B cell (primary cell): ENCODE measurements around the gene IL4R. TPM values are rescaled to one million over a fixed set of nuclear protein-coding genes. Genes with fewer than 3 reads are reported as not detected.
A peak's percentile ranks its signal among the peaks of the same experiment; 100 is the strongest.

Experiments
- ATAC-seq: fragments of 200-7000 bp; cut with Tn5 transposase; one replicate; pipeline ENCODE4 v1.10.0; 2021; ENCODE audit warnings: low read depth, mild to moderate bottlenecking, moderate number of reproducible peaks, moderate library complexity
- CTCF ChIA-PET: fragments of 350-600 bp; sonication (Branson Sonifier 250); formaldehyde crosslinking; loops from one replicate; lab custom pipeline; 2021; ENCODE audit warnings: antibody characterized with exemption, inconsistent platforms; lab: Charles Lee
- POLR2A ChIA-PET: fragments of 350-600 bp; sonication (Branson Sonifier 250); formaldehyde crosslinking; loops from one replicate; lab custom pipeline; 2021; ENCODE audit warnings: antibody characterized with exemption; lab: Charles Lee
- DNase-seq: peaks from one replicate; pipeline ENCODE4 v3.0.0; 2013
- H2AFZ ChIP-seq: 2 replicates; pipeline ENCODE4 v1.6.1; 2012; ENCODE audit warnings: mild to moderate bottlenecking, low read depth, low read length; ENCODE audit not compliant: insufficient read depth, poor library complexity, severe bottlenecking
- H3K27ac ChIP-seq, 2 donors: 1 replicate in 1 of 2; 2 replicates in 1 of 2; pipeline ENCODE4 v1.5.1; 2012 to 2013; ENCODE audit warnings: low read length in 2 of 2, mild to moderate bottlenecking in 2 of 2, moderate library complexity in 1 of 2
- H3K27me3 ChIP-seq, 4 experiments: fragments of 200-600 bp in 1 of 4; sonication (generic) in 1 of 4; replicated peaks in 1 of 4; 1 replicate in 2 of 4; 2 replicates in 2 of 4; pipeline versions ENCODE4 v1.6.1 to v1.7.0; 2013 to 2016; ENCODE audit warnings: low read length in 3 of 4, mild to moderate bottlenecking in 2 of 4, mixed read lengths in 1 of 4, moderate library complexity in 1 of 4; ENCODE audit not compliant: insufficient read depth in 4 of 4, control insufficient read depth in 3 of 4; ENCODE audit errors: control extremely low read depth in 1 of 4
- H3K36me3 ChIP-seq, 2 experiments: replicated peaks in 1 of 2; 1 replicate in 1 of 2; 2 replicates in 1 of 2; pipeline versions ENCODE4 v1.6.1 to v1.7.1; 2013; ENCODE audit warnings: low read length in 1 of 2; ENCODE audit not compliant: insufficient read depth in 2 of 2, control insufficient read depth in 1 of 2; ENCODE audit errors: control extremely low read depth in 1 of 2, extremely low read depth in 1 of 2
- H3K4me1 ChIP-seq, 2 donors: fragments of 200-600 bp in 1 of 2; sonication (generic) in 1 of 2; 1 replicate in 1 of 2; 2 replicates in 1 of 2; pipeline versions ENCODE4 v1.5.1 to v1.6.1; 2013 to 2017; ENCODE audit warnings: low read length in 2 of 2; ENCODE audit not compliant: control insufficient read depth in 2 of 2, insufficient read depth in 2 of 2
- H3K4me2 ChIP-seq: replicated peaks from 2 replicates; pipeline ENCODE3; 2012; ENCODE audit warnings: mild to moderate bottlenecking, low read depth, low read length; ENCODE audit not compliant: poor library complexity, severe bottlenecking
- H3K4me3 ChIP-seq, 5 experiments: fragments of 200-600 bp in 1 of 5; sonication (generic) in 1 of 5; 1 replicate in 3 of 5; 2 replicates in 2 of 5; pipeline versions ENCODE4 v1.5.1 to v1.7.0; 2011 to 2016; ENCODE audit warnings: low read length in 4 of 5, mild to moderate bottlenecking in 4 of 5, low read depth in 2 of 5, control low read depth in 1 of 5, moderate library complexity in 1 of 5; ENCODE audit not compliant: insufficient read depth in 1 of 5; ENCODE audit errors: control extremely low read depth in 1 of 5, extremely low read depth in 1 of 5
- H3K79me2 ChIP-seq: fragments of 200-600 bp; sonication (generic); one replicate; pipeline ENCODE4 v1.6.0; 2016; ENCODE audit warnings: low read length; ENCODE audit not compliant: control insufficient read depth, insufficient read depth
- H3K9ac ChIP-seq: fragments of 200-600 bp; sonication (generic); 2 replicates; pipeline ENCODE4 v1.6.1; 2017; ENCODE audit warnings: mild to moderate bottlenecking, low read length, moderate library complexity
- H3K9me3 ChIP-seq, 3 donors: one replicate each; pipeline versions ENCODE4 v1.6.1 to v1.7.1; 2013; ENCODE audit warnings: low read length in 2 of 3; ENCODE audit not compliant: control insufficient read depth in 2 of 3, insufficient read depth in 1 of 3; ENCODE audit errors: control extremely low read depth in 1 of 3
- H4K20me1 ChIP-seq: 2 replicates; pipeline ENCODE4 v1.6.0; 2012; ENCODE audit warnings: mild to moderate bottlenecking, low read length; ENCODE audit not compliant: insufficient read depth, control insufficient read depth, poor library complexity, severe bottlenecking
- H3K27ac Mint-ChIP-seq: one replicate; pipeline ENCODE4 v1.8.0; 2021; ENCODE audit warnings: mixed read lengths
- H3K27me3 Mint-ChIP-seq: one replicate; pipeline ENCODE4 v1.8.0; 2021; ENCODE audit warnings: mixed read lengths
- H3K4me1 Mint-ChIP-seq: one replicate; pipeline ENCODE4 v1.8.0; 2021; ENCODE audit warnings: mixed read lengths
- H3K4me3 Mint-ChIP-seq: one replicate; pipeline ENCODE4 v1.8.0; 2021; ENCODE audit warnings: mixed read lengths
- H3K9me3 Mint-ChIP-seq: one replicate; pipeline ENCODE4 v1.8.0; 2022; ENCODE audit warnings: mixed read lengths; ENCODE audit not compliant: insufficient read depth
- EZH2 ChIP-seq: IDR thresholded peaks from 2 replicates; pipeline ENCODE4 v1.6.1; 2012; ENCODE audit warnings: borderline replicate concordance, low read depth, mild to moderate bottlenecking, moderate library complexity, low read length; ENCODE audit not compliant: insufficient read depth, poor library complexity, severe bottlenecking
- WGBS: methylation state at CpG from one replicate; pipeline ENCODE4 v1.1.5; 2013; ENCODE audit warnings: missing lambda C conversion rate; ENCODE audit not compliant: insufficient coverage; 5-methylcytosine and 5-hydroxymethylcytosine counted together
- intact Hi-C: fragments of 100-400 bp; cut with micrococcal nuclease; formaldehyde crosslinking; loops from one replicate; pipeline ENCODE4 v1.10.0; 2022
- polyA plus RNA-seq: library from polyadenylated mRNA; depleted of rRNA; stranded (reverse); fragments of >200 nt; gene quantifications from 2 replicates; pipeline ENCODE4 v1.2.3, GENCODE V29; 2012
- total RNA-seq, 2 donors: library from RNA; stranded (reverse); fragments of 120-200 nt in 1 of 2; gene quantifications; 1 replicate in 1 of 2; 2 replicates in 1 of 2; pipeline versions ENCODE4 v1.2.3 to v1.2.4, GENCODE V29; 2013 to 2022
- TF ChIP-seq, protein P1 (sequence below): fragments of 200-600 bp; IDR thresholded peaks from one replicate; pipeline ENCODE4 v1.8.0; 2022; ENCODE audit warnings: antibody characterized with exemption, mild to moderate bottlenecking

IL4R gene
- total and polyA plus RNA-seq, 2 donors (not counting 1 experiment from before 2014, with no cell fraction given) = 311 to 966 TPM

- peaks cover 55% of the 10 kb centered on the region for H3K79me2 ChIP-seq
- no peak for DNase-seq
- Mint-ChIP-seq H3K27me3 (no peaks in the 10 kb centered on the region), H3K27ac (peak overlapping the region; percentile 97), H3K4me1 (peaks cover 89% of the 10 kb centered on the region), H3K9me3 (no peaks in the 10 kb centered on the region), H3K4me3 (peak overlapping the region; percentile 98)
- ATAC-seq = no peak
- peak overlapping the region; percentile 90 to 96 for H3K27ac ChIP-seq
- 5% methylated on average over 5 of the region's 8 CpGs for WGBS
- H4K20me1 ChIP-seq = peaks cover 36% of the 10 kb centered on the region
- CTCF ChIA-PET = interaction anchor here (0.6 to 3.4 kb wide), 8 partner anchors 10 to 168 kb away, joined by 3 to 20 read pairs (median 10); no protein-coding TSS in a partner anchor
- peaks cover 0 to 6% (median 0%) of the 10 kb centered on the region in 3 donors for H3K9me3 ChIP-seq
- H3K4me3 ChIP-seq = peak overlapping the region; percentile 54 to 90 (median 86)
- H3K36me3 ChIP-seq = peaks cover 0 to 15% of the 10 kb centered on the region in 2 experiments
- peaks cover 84 to 99% of the 10 kb centered on the region in 2 donors for H3K4me1 ChIP-seq
- peak overlapping the region; percentile 86 for H3K9ac ChIP-seq
- POLR2A ChIA-PET = interaction anchor here (0.6 to 3.9 kb wide), 6 partner anchors 24 to 199 kb away, joined by 3 to 20 read pairs (median 8); partner anchors contain the start of gene KDM8
- H2AFZ ChIP-seq = no peak overlapping the region
- TF ChIP-seq EZH2 = no peak
- TF ChIP-seq, protein P1, sequence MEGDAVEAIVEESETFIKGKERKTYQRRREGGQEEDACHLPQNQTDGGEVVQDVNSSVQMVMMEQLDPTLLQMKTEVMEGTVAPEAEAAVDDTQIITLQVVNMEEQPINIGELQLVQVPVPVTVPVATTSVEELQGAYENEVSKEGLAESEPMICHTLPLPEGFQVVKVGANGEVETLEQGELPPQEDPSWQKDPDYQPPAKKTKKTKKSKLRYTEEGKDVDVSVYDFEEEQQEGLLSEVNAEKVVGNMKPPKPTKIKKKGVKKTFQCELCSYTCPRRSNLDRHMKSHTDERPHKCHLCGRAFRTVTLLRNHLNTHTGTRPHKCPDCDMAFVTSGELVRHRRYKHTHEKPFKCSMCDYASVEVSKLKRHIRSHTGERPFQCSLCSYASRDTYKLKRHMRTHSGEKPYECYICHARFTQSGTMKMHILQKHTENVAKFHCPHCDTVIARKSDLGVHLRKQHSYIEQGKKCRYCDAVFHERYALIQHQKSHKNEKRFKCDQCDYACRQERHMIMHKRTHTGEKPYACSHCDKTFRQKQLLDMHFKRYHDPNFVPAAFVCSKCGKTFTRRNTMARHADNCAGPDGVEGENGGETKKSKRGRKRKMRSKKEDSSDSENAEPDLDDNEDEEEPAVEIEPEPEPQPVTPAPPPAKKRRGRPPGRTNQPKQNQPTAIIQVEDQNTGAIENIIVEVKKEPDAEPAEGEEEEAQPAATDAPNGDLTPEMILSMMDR = no peak
- H3K27me3 ChIP-seq = no peaks in the 10 kb centered on the region
- intact Hi-C loops = loop anchor here (1.0 to 10.0 kb wide), 4 partner anchors 28 to 167 kb away; partner anchors contain the start of gene IL4R
- H3K4me2 ChIP-seq = peak overlapping the region; percentile 88
Measured at GRCh38 chr16:27402569-27402963, 88.8 kb downstream of the IL4R start.
